HEK293 (cell line): ENCODE results near the gene TRAPPC13.

ENCODE experiments used
- REPIN1 ChIP-seq: fragments of 450-650 bp; formaldehyde crosslinking; IDR thresholded peaks from 2 replicates; pipeline ENCODE4 v1.5.1; 2017; ENCODE audit warnings: missing biosample characterization, missing genetic modification characterization, low read depth
- ZNF391 ChIP-seq: fragments of 450-650 bp; formaldehyde crosslinking; IDR thresholded peaks from 2 replicates; pipeline ENCODE4 v1.5.1; 2016; ENCODE audit warnings: low read depth, missing biosample characterization, missing genetic modification characterization, borderline replicate concordance
- TF ChIP-seq, protein P1 (sequence below): fragments of 450-650 bp; formaldehyde crosslinking; IDR thresholded peaks from 2 replicates; pipeline ENCODE4 v1.5.1; 2016; ENCODE audit warnings: missing biosample characterization, missing genetic modification characterization
- TF ChIP-seq, protein P2 (sequence below): fragments of 450-650 bp; formaldehyde crosslinking; IDR thresholded peaks from 2 replicates; pipeline ENCODE4 v1.5.1; 2016; ENCODE audit warnings: missing biosample characterization, missing genetic modification characterization
- TF ChIP-seq, protein P3 (sequence below): fragments of 450-650 bp; formaldehyde crosslinking; IDR thresholded peaks from 2 replicates; pipeline ENCODE4 v1.5.1; 2016; ENCODE audit warnings: missing biosample characterization, missing genetic modification characterization
- TF ChIP-seq, protein P4 (sequence below): fragments of 450-650 bp; formaldehyde crosslinking; IDR thresholded peaks from 2 replicates; pipeline ENCODE4 v1.5.1; 2016; ENCODE audit warnings: missing biosample characterization, missing genetic modification characterization

DNA sequence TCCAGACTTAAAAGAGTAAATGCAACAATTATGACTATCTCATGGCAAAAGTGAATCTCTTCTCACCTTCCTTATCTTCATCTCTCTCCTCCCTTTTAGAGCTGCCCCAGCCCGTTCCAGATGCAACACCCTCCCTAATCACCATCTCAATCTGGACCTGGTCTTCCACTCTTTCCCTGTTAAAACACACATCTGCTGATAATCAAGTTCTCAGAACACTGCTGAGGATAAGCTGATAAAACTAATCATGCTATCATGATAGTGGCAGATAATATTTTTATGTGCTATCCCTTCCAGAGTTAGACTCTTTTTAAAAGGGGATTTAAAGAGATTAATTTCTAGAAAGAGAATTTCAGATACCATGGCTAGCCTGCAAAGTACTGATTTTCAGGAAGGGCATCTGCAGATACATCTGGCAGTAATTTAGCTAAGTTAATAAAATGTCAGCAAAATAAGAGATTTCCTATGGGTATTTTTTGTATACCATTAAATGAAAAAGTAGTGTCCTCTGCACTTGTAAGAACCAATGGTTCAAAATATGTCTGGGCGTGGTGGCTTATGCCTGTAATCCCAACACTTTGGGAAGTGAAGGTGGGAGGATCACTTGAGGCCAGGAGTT is 79.9 kb downstream of the TRAPPC13 start:
- TF ChIP-seq ZNF391 (tag by site-specific recombination) (no peak), REPIN1 (no peak)
- TF ChIP-seq, protein P1, sequence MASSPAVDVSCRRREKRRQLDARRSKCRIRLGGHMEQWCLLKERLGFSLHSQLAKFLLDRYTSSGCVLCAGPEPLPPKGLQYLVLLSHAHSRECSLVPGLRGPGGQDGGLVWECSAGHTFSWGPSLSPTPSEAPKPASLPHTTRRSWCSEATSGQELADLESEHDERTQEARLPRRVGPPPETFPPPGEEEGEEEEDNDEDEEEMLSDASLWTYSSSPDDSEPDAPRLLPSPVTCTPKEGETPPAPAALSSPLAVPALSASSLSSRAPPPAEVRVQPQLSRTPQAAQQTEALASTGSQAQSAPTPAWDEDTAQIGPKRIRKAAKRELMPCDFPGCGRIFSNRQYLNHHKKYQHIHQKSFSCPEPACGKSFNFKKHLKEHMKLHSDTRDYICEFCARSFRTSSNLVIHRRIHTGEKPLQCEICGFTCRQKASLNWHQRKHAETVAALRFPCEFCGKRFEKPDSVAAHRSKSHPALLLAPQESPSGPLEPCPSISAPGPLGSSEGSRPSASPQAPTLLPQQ (tag by site-specific recombination) = no peak
- TF ChIP-seq, protein P2, sequence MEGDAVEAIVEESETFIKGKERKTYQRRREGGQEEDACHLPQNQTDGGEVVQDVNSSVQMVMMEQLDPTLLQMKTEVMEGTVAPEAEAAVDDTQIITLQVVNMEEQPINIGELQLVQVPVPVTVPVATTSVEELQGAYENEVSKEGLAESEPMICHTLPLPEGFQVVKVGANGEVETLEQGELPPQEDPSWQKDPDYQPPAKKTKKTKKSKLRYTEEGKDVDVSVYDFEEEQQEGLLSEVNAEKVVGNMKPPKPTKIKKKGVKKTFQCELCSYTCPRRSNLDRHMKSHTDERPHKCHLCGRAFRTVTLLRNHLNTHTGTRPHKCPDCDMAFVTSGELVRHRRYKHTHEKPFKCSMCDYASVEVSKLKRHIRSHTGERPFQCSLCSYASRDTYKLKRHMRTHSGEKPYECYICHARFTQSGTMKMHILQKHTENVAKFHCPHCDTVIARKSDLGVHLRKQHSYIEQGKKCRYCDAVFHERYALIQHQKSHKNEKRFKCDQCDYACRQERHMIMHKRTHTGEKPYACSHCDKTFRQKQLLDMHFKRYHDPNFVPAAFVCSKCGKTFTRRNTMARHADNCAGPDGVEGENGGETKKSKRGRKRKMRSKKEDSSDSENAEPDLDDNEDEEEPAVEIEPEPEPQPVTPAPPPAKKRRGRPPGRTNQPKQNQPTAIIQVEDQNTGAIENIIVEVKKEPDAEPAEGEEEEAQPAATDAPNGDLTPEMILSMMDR = no peak
- TF ChIP-seq, protein P3, sequence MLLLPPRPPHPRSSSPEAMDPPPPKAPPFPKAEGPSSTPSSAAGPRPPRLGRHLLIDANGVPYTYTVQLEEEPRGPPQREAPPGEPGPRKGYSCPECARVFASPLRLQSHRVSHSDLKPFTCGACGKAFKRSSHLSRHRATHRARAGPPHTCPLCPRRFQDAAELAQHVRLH (tag by site-specific recombination) = no peak
- TF ChIP-seq, protein P4, sequence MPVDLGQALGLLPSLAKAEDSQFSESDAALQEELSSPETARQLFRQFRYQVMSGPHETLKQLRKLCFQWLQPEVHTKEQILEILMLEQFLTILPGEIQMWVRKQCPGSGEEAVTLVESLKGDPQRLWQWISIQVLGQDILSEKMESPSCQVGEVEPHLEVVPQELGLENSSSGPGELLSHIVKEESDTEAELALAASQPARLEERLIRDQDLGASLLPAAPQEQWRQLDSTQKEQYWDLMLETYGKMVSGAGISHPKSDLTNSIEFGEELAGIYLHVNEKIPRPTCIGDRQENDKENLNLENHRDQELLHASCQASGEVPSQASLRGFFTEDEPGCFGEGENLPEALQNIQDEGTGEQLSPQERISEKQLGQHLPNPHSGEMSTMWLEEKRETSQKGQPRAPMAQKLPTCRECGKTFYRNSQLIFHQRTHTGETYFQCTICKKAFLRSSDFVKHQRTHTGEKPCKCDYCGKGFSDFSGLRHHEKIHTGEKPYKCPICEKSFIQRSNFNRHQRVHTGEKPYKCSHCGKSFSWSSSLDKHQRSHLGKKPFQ = no peak
